GM12892 (cell line): Measurements from ENCODE around the gene ADGRA1.
"Not testable (repeated sequence)": the region's sequence is repeated elsewhere in the genome, so short reads cannot be mapped to it uniquely, and the experiment has no call there.

Experiments
- POLR2A ChIP-seq: IDR thresholded peaks from 2 replicates; pipeline ENCODE4 v1.6.1; 2011; ENCODE audit warnings: low read depth, low read length, control low read depth
- POLR2AphosphoS5 ChIP-seq: IDR thresholded peaks from 2 replicates; pipeline ENCODE4 v1.6.1; 2011; ENCODE audit warnings: low read depth, low read length, control low read depth
- TAF1 ChIP-seq: IDR thresholded peaks from 2 replicates; pipeline ENCODE4 v1.6.1; 2011; ENCODE audit warnings: low read depth, mild to moderate bottlenecking, control low read depth, low read length, borderline replicate concordance

DNA sequence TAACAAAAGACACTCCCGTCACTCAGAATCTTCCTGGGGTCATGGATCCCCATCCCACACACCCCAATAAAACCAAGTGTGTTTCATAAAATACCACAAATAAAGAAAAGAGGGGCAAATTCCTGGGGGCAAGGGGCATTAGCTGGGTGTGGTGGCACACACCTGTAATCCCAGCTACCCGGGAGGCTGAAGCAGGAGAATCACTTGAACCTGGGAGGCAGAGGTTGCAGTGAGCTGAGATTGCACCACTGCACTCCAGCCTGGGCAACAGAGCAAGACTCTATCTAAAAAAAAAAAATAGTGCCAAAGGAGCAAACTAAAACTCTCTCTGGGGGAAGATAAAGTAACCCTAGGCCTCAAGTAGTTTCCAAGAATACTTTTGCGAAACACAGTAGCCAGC lies 63.3 kb downstream of the ADGRA1 start:
- not testable (repeated sequence) for TF ChIP-seq TAF1, POLR2AphosphoS5, POLR2A
